Testis (tissue), 2 donors: Measurements from ENCODE around the gene SEPHS2.

Experiments used
- POLR2A ChIP-seq: fragments of 450-650 bp; IDR thresholded peaks from one replicate; pipeline ENCODE4 v1.6.1; 2017; ENCODE audit warnings: antibody characterized with exemption, mild to moderate bottlenecking, moderate library complexity
- TF ChIP-seq, protein P1 (sequence below), 3 experiments: fragments of 450-650 bp in 2 of 3; fragments of 200-600 bp in 1 of 3; sonication (generic) in 1 of 3; IDR thresholded peaks; one replicate each; pipeline ENCODE4 v1.5.1; 2016 to 2019; ENCODE audit warnings: antibody characterized with exemption in 3 of 3, mild to moderate bottlenecking in 2 of 3, moderate library complexity in 1 of 3

DNA sequence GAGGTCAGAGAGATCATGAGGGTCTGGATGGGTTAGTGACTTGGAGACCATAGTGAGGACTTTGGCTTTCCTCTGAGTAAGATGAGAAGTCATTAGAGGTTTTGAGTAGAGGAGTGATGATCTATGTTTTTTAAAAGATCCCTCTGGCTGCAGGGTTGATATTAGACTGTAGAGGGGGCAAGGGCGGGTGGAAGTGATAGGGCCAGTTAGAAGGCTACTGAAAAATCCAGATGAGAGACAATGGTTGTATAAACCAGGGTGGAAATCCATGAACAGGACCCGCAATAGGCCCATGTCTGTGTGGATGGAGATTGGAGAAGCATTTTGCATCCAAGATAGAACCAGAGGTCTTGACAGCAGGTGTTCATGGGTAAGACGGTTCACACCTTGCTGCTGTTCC, 36.7 kb upstream of the SEPHS2 start:
- TF ChIP-seq, protein P1, sequence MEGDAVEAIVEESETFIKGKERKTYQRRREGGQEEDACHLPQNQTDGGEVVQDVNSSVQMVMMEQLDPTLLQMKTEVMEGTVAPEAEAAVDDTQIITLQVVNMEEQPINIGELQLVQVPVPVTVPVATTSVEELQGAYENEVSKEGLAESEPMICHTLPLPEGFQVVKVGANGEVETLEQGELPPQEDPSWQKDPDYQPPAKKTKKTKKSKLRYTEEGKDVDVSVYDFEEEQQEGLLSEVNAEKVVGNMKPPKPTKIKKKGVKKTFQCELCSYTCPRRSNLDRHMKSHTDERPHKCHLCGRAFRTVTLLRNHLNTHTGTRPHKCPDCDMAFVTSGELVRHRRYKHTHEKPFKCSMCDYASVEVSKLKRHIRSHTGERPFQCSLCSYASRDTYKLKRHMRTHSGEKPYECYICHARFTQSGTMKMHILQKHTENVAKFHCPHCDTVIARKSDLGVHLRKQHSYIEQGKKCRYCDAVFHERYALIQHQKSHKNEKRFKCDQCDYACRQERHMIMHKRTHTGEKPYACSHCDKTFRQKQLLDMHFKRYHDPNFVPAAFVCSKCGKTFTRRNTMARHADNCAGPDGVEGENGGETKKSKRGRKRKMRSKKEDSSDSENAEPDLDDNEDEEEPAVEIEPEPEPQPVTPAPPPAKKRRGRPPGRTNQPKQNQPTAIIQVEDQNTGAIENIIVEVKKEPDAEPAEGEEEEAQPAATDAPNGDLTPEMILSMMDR (IDR thresholded peaks at IDR 0.05) = no peak
- TF ChIP-seq POLR2A = no peak
